HG02973 (cell line): Measurements from ENCODE around the gene STUM.

Source experiments
- ATAC-seq: cut with Tn5 transposase; IDR thresholded peaks from one replicate; pipeline ENCODE4 v1.9.1; 2021; ENCODE audit warnings: moderate library complexity; ENCODE audit not compliant: unreplicated experiment

The STUM gene

GRCh38 chr1:226558036-226558650 is 9.6 kb downstream of the STUM start:
- ATAC-seq: no peak

DNA sequence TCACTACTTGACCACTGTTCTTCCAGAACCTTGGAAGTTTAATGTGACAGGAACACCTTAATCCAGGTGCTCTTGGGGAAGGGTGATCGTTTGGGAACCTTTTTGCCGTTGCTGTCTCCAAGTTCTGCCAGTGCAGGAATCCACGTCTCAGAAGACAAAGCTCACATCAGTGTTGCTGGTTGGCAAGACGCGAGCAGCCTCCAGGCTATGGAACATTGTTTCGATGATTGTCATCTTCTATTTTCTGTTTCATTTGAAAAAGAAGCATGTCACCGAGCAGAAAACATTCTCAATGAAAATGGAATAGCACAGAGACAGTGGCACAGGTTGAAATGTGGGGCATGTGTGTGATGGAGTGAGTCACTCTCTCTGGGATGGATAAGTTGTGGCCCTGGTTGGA is 11.7 kb downstream of the STUM start:
- ATAC-seq: no peak

- ATAC-seq: no peak
These were observed 14.4 kb downstream of the STUM start for GRCh38 chr1:226562989-226563388.

DNA sequence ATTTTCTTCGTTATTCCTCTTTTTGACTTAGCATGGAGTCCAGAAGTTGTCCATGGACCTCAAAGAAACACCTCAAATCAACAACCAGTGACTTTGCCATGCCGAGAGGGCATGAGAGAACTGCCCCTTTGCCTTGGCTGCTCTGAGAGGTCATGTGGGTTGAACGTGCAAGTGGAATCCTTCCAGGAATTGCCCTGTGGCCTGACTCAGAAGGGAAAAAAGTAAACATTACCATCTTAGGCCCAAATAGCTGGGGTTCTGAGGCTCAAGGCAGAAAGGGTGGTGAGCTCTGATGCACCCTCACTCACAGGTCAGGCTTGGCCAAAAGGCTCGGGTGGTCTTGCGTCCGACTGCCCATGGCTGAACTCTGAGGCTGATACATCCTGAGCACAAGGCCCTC is 15.1 kb downstream of the STUM start:
- ATAC-seq: no peak

- ATAC-seq: no peak
These were observed 16.9 kb downstream of the STUM start for GRCh38 chr1:226565476-226565875.

GRCh38 chr1:226566234-226566633 is 17.7 kb downstream of the STUM start:
- ATAC-seq: no peak

- ATAC-seq: no peak
These were observed 18.2 kb downstream of the STUM start for GRCh38 chr1:226566760-226567159.

DNA sequence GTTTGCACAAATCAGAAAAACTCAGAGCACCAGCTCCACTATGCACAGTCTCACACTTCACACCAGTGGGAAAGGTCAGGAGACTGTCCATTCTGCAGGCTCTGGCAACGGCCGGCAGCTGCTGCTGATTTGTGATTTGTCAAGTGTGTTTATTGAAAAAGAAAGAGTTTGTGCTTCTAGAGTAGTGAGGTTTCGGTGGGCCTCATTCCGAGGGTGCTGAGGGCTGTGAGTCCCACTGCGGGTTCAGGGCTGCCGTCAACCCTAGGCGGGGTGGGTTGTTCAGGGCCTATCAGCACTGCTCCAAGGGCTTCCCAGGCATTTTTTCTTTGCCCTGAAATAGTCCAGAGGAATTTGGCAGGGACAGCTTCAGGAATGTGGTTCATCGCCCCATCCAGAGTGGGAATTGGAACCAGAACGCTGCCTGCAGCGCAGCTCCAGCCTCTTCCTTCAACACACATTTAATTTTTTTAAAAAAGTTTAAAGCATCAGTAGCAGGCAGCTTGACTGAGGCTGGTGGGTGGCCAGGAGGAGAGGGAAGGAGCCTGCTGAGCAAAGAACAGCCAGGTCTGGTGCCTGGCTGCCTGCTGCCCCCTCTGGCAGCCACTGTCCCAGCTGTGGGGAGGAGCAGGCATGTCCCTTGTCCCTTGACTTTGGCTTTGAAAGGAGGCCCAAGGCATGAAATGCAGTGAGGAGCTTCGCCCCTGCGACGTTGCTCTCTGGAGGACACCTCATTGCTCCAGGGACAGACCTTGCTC is 19.7 kb downstream of the STUM start:
- ATAC-seq: no peak

DNA sequence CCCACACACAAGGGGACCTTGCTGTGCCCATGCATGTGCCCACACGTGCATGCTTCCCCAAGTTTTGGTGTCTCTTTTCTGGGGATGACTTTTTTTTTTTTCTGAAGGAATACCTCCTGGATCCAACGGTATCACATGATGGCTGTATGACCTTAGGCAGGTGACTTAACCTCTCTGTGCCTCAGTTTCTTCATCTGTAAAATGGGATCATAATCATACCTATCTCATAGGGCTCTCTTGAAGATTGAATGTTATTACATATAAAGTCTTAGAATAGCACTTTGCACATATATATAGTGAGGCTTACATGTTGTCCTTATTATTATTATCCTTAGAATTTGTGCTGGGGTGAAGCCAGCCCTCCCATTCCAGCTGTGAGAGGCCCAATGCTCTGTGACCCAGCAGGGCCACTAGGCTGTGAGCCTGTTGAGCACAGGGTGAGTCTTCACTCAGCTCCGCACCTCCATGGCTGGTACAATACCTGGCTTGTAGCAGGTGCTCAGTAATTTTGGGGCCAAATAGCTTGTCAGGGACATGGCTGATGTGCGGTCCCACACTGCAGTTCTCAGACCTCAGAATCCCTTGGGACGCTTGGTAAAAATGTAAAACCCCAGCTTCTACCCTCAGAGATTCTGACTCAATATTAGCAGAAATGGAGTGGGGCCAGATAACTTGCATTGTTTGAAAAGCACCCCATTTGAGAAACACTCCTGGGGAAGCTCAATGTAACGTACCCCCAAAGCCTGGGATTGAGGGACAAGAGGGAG is 20.6 kb downstream of the STUM start:
- ATAC-seq: no peak

GRCh38 chr1:226569879-226570547 is 21.4 kb downstream of the STUM start:
- ATAC-seq: no peak

GRCh38 chr1:226571893-226572292 is 23.3 kb downstream of the STUM start:
- no peak for ATAC-seq

GRCh38 chr1:226572325-226572726 is 23.8 kb downstream of the STUM start:
- no peak for ATAC-seq

DNA sequence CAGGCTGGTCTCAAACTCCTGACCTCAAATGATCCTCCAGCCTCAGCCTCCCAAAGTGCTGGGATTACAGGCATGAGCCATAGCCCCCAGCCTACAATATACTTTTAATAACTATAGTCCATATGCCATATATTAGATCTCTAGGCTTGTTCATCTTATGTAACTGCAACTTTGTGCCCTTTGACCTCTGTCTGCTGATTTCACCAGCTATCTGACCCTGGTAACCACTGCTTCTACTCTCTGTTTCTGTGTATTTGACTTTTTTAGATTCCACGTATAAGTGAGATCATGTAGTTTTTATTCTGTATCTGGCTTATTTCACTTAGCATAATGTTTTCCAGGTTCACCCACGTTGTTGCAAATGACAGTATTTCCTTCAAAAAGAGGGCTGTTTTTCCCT is 25.5 kb downstream of the STUM start:
- ATAC-seq: no peak

DNA sequence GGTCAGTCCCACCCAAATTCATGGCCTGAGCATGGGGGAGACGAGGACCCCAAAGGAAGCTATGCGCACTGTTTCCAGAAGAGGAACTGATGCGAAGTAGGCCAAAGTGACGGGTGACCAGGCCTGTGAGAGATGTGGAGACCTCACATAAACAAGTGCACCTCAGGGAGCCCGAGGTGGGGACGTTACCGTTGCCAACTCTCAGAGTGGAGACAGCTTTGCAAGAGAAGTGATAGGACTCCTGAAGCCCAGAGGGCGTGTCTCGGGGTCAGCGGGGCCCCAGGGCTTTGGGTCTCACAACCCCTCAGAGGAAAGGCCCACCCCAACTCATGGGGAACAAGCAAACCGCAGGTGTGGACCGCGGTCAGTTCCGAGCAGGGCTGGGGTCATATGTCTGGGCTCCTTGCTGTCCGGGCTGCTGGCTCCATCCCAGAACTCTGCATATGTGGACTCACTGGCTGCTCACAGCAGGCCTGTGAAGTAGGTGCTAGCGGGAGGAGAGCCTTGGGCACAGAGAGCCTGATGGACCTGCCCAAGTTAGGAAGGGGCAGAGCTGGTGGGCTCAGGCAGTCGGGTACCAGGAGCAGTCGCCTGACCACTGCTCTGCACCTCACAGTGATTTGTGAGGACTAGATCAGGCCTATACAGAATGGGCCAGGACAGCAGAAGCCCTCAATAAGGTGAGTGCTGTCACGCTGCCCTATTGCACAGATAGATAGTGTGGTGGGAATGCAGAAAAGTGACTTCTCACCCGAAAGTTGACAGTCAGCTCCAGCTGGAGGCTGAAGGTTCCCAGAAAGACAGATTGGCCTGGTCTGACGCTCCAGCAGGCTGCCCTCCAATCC is 26.2 kb downstream of the STUM start:
- ATAC-seq: no peak

DNA sequence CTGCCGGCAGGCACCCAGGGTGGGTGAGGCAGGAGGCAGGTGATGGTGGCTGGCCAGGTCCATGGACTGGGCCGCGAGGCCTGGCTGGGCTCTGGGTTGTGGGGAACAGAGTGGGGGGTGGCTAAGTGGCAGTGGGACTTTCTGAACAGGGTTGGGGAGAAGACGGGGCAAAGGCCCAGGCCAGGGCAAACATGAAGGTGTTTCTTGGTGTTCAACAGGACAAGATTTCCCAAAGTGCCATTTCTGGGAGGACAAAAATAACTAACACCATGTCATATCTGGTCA is 26.8 kb downstream of the STUM start:
- ATAC-seq: no peak

- ATAC-seq: no peak
These were observed 27.3 kb downstream of the STUM start for GRCh38 chr1:226575739-226576378.

GRCh38 chr1:226576601-226577000 is 28.0 kb downstream of the STUM start:
- no peak for ATAC-seq

GRCh38 chr1:226577401-226578180 is 29.0 kb downstream of the STUM start:
- no peak for ATAC-seq

DNA sequence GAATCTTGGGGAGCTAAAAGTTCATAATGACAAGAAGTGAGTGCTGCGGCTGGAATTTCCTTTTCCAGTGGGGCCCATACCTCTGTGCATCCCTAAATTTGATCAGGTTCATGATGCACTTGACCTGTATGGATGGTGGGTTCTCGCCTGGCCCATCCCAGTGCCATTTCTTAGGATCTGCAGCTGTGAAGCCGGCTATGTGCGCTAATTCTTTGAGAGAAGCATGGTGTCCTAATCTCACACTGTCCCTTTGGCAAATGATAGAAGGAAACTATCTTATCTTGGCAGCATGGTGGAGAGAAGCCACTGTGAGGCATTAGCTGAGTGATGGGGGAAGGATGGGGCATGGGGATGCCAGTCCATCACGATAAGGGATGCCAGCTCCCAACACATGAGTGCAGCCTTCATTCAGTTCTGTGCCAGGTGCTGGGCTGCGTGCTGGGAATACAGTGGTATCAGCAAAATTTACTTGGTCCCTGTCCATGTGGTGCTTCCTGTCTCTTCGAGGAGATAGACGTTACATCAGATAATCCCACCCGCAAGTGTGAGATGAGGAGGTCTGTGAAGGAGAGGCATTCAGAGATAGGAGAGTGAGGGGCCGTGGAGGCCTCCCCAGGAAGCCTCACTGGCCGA is 30.5 kb downstream of the STUM start:
- no peak for ATAC-seq
